HepG2 (cell line): ENCODE measurements around the gene LIM2. TPM values are rescaled to one million over a fixed set of nuclear protein-coding genes. Genes with fewer than 3 reads are reported as not detected.
A peak's percentile ranks its signal among the peaks of the same experiment; 100 is the strongest.

Source experiments
- ELF1 ChIP-seq: sonication (generic); formaldehyde crosslinking; IDR thresholded peaks from 2 replicates; pipeline ENCODE4 v1.4.0; 2020; ENCODE audit warnings: missing genetic modification reagents
- GATAD1 ChIP-seq: IDR thresholded peaks from 2 replicates; pipeline ENCODE4 v1.6.1; 2016; ENCODE audit warnings: missing genetic modification reagents, missing compliant biosample characterization
- HNF4G ChIP-seq, 2 experiments: sonication (generic) in 1 of 2; formaldehyde crosslinking in 1 of 2; IDR thresholded peaks; 2 replicates each; pipeline versions ENCODE4 v1.4.0 to v1.6.1; 2011 to 2020; ENCODE audit warnings: borderline replicate concordance in 2 of 2, low read depth in 2 of 2, mild to moderate bottlenecking in 2 of 2, low read length in 1 of 2, missing genetic modification reagents in 1 of 2, moderate library complexity in 1 of 2
- KDM3A ChIP-seq: IDR thresholded peaks from 2 replicates; pipeline ENCODE4 v1.6.1; 2018; ENCODE audit warnings: low read depth, missing compliant biosample characterization
- MXD4 ChIP-seq: IDR thresholded peaks from 2 replicates; pipeline ENCODE4 v1.6.1; 2016; ENCODE audit warnings: mild to moderate bottlenecking, missing biosample characterization, missing genetic modification reagents
- SAP130 ChIP-seq: IDR thresholded peaks from 2 replicates; pipeline ENCODE4 v1.6.1; 2016; ENCODE audit warnings: low read depth
- ZBTB38 ChIP-seq: sonication (generic); formaldehyde crosslinking; IDR thresholded peaks from 2 replicates; pipeline ENCODE4 v1.5.1; 2020; ENCODE audit warnings: mild to moderate bottlenecking, missing genetic modification reagents
- ZC3H4 ChIP-seq: sonication (generic); formaldehyde crosslinking; IDR thresholded peaks from 2 replicates; pipeline ENCODE4 v1.4.0; 2020; ENCODE audit warnings: missing genetic modification reagents, borderline replicate concordance
- ZNF335 ChIP-seq: sonication (generic); formaldehyde crosslinking; IDR thresholded peaks from 2 replicates; pipeline ENCODE4 v1.4.0; 2020; ENCODE audit warnings: missing genetic modification reagents
- ZNF670 ChIP-seq: sonication (generic); formaldehyde crosslinking; IDR thresholded peaks from 2 replicates; pipeline ENCODE4 v1.8.0; 2022; ENCODE audit warnings: mild to moderate bottlenecking, missing genetic modification reagents, borderline replicate concordance
- ZNF776 ChIP-seq: sonication (generic); formaldehyde crosslinking; IDR thresholded peaks from 2 replicates; pipeline ENCODE4 v1.4.0; 2020; ENCODE audit warnings: mild to moderate bottlenecking, missing genetic modification reagents
- ZNF879 ChIP-seq: sonication (generic); formaldehyde crosslinking; IDR thresholded peaks from 2 replicates; pipeline ENCODE4 v1.8.1; 2023; ENCODE audit warnings: missing genetic modification reagents
- polyA plus RNA-seq, 8 experiments: library from polyadenylated mRNA; depleted of rRNA in 3 of 8; stranded (reverse) in 7 of 8; unstranded in 1 of 8; fragments of >200 nt; fragmentation: Illumina TruSeq in 4 of 8; extraction: Trizol in 4 of 8; gene quantifications; 2 replicates each; pipeline versions ENCODE4 v1.2.1 to v1.2.3, GENCODE V29; 2011 to 2016; ENCODE audit warnings: low read depth in 4 of 8, missing spikeins in 1 of 8, mixed read lengths in 1 of 8; ENCODE audit not compliant: insufficient read depth in 1 of 8
- total RNA-seq, 5 experiments: library from RNA; depleted of rRNA; stranded (reverse); fragments of >200 nt; fragmentation: Illumina TruSeq; extraction: Trizol; gene quantifications; 2 replicates each; pipeline ENCODE4 v1.2.3, GENCODE V29; 2016; ENCODE audit warnings: low read depth in 1 of 5
- TF ChIP-seq, protein P1 (sequence below): sonication (generic); formaldehyde crosslinking; IDR thresholded peaks from 2 replicates; pipeline ENCODE4 v1.5.1; 2020; ENCODE audit warnings: mild to moderate bottlenecking, moderate library complexity, missing genetic modification reagents
- TF ChIP-seq, protein P2 (sequence below): sonication (generic); formaldehyde crosslinking; IDR thresholded peaks from 2 replicates; pipeline ENCODE4 v1.5.0; 2020; ENCODE audit warnings: mild to moderate bottlenecking, missing genetic modification reagents
- TF ChIP-seq, protein P3 (sequence below): sonication (generic); formaldehyde crosslinking; IDR thresholded peaks from 2 replicates; pipeline ENCODE4 v1.4.0; 2020; ENCODE audit warnings: missing genetic modification reagents, borderline replicate concordance
- TF ChIP-seq, protein P4 (sequence below): sonication (generic); formaldehyde crosslinking; IDR thresholded peaks from 2 replicates; pipeline ENCODE4 v1.4.0; 2020; ENCODE audit warnings: missing genetic modification reagents, borderline replicate concordance
- TF ChIP-seq, protein P5 (sequence below): sonication (generic); formaldehyde crosslinking; IDR thresholded peaks from 2 replicates; pipeline ENCODE4 v1.8.1; 2023; ENCODE audit warnings: missing genetic modification reagents, mild to moderate bottlenecking, borderline replicate concordance
- TF ChIP-seq, protein P6 (sequence below): sonication (generic); formaldehyde crosslinking; IDR thresholded peaks from 2 replicates; pipeline ENCODE4 v1.4.0; 2020; ENCODE audit warnings: missing genetic modification reagents, low read depth, mild to moderate bottlenecking, borderline replicate concordance

LIM2 gene
- total and polyA plus RNA-seq, 2 of the 13 experiments (the other 11 are each of a cell fraction or from before 2014, with no cell fraction given), result 1.3 TPM; not detected in 1

DNA sequence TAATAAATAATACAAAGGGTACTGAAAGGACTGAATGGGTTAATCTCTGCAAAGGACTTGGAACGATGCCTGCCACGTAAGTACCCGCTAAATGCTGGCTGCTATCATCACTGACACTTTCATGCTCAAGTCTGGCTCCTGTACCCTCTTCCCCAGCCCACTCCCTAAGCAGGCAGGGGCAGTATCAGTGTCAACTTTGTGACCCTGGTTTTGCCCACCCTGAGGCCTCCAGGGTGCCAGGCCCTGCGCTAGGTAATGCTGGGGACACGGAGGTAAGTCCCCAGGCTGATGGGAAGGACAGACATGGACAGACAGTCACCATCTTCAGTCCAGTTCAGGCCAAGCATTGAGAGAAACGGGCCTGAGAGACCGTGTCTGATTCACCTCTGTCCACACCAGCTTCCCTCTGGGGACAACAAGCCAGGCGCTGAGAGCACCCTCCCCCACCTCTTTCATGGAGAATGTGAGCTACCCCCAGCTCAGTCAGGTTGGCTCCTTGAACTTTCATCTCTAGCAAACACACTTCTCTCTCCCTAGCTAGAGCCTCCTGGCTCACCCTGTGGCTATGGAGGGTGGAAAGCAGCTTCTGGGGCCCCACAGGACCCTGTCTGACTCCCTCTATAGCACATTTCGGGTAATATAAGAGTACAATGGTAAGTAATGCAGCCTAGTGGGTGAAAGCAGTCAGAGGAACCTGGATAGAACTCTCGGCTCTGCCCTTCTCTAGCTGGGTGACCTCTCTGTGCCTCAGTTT, 22.4 kb downstream of the LIM2 start (continued):
- TF ChIP-seq MXD4, result peak; percentile 33
- 0 out of 2 replicates have a peak, but pooled peaks have one; percentile 19 for TF ChIP-seq KDM3A (CRISPR knock-in tag)
- TF ChIP-seq ZNF776 (CRISPR knock-in tag), result 0 out of 2 replicates have a peak, but pooled peaks have one; percentile 64
- TF ChIP-seq GATAD1 (CRISPR knock-in tag), result peak; percentile 66
- TF ChIP-seq, protein P1, sequence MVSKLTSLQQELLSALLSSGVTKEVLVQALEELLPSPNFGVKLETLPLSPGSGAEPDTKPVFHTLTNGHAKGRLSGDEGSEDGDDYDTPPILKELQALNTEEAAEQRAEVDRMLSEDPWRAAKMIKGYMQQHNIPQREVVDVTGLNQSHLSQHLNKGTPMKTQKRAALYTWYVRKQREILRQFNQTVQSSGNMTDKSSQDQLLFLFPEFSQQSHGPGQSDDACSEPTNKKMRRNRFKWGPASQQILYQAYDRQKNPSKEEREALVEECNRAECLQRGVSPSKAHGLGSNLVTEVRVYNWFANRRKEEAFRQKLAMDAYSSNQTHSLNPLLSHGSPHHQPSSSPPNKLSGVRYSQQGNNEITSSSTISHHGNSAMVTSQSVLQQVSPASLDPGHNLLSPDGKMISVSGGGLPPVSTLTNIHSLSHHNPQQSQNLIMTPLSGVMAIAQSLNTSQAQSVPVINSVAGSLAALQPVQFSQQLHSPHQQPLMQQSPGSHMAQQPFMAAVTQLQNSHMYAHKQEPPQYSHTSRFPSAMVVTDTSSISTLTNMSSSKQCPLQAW (CRISPR knock-in tag), result peak; percentile 56; the same call in 1 of the 2 replicates
- TF ChIP-seq, protein P2, sequence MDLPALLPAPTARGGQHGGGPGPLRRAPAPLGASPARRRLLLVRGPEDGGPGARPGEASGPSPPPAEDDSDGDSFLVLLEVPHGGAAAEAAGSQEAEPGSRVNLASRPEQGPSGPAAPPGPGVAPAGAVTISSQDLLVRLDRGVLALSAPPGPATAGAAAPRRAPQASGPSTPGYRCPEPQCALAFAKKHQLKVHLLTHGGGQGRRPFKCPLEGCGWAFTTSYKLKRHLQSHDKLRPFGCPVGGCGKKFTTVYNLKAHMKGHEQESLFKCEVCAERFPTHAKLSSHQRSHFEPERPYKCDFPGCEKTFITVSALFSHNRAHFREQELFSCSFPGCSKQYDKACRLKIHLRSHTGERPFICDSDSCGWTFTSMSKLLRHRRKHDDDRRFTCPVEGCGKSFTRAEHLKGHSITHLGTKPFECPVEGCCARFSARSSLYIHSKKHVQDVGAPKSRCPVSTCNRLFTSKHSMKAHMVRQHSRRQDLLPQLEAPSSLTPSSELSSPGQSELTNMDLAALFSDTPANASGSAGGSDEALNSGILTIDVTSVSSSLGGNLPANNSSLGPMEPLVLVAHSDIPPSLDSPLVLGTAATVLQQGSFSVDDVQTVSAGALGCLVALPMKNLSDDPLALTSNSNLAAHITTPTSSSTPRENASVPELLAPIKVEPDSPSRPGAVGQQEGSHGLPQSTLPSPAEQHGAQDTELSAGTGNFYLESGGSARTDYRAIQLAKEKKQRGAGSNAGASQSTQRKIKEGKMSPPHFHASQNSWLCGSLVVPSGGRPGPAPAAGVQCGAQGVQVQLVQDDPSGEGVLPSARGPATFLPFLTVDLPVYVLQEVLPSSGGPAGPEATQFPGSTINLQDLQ, result peak; percentile 42; the same call in 1 of the 2 replicates
- TF ChIP-seq, protein P3, sequence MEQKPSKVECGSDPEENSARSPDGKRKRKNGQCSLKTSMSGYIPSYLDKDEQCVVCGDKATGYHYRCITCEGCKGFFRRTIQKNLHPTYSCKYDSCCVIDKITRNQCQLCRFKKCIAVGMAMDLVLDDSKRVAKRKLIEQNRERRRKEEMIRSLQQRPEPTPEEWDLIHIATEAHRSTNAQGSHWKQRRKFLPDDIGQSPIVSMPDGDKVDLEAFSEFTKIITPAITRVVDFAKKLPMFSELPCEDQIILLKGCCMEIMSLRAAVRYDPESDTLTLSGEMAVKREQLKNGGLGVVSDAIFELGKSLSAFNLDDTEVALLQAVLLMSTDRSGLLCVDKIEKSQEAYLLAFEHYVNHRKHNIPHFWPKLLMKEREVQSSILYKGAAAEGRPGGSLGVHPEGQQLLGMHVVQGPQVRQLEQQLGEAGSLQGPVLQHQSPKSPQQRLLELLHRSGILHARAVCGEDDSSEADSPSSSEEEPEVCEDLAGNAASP (CRISPR knock-in tag), result no peak; the same call in 1 of the 2 replicates
- peak; percentile 72 for TF ChIP-seq SAP130 (CRISPR knock-in tag)
- TF ChIP-seq ZC3H4, result peak; percentile 98
- TF ChIP-seq ELF1, result peak; percentile 45; the same call in 1 of the 2 replicates
- no peak; the same call in none of the 2 replicates for TF ChIP-seq ZNF670 (CRISPR knock-in tag)
- peak; percentile 28; the same call in 1 of the 2 replicates for TF ChIP-seq ZNF335 (CRISPR knock-in tag)
- TF ChIP-seq HNF4G (IDR thresholded peaks at IDR 0.05; ENCODE audit: borderline replicate concordance, low read depth, low read length), result peak; percentile 88
- peak; percentile 51; the same call in 1 of the 2 replicates for TF ChIP-seq HNF4G (CRISPR knock-in tag; IDR thresholded peaks at IDR 0.05; ENCODE audit: borderline replicate concordance, low read depth)
- no peak; the same call in 1 of the 2 replicates for TF ChIP-seq ZNF879 (CRISPR knock-in tag)
- TF ChIP-seq, protein P4, sequence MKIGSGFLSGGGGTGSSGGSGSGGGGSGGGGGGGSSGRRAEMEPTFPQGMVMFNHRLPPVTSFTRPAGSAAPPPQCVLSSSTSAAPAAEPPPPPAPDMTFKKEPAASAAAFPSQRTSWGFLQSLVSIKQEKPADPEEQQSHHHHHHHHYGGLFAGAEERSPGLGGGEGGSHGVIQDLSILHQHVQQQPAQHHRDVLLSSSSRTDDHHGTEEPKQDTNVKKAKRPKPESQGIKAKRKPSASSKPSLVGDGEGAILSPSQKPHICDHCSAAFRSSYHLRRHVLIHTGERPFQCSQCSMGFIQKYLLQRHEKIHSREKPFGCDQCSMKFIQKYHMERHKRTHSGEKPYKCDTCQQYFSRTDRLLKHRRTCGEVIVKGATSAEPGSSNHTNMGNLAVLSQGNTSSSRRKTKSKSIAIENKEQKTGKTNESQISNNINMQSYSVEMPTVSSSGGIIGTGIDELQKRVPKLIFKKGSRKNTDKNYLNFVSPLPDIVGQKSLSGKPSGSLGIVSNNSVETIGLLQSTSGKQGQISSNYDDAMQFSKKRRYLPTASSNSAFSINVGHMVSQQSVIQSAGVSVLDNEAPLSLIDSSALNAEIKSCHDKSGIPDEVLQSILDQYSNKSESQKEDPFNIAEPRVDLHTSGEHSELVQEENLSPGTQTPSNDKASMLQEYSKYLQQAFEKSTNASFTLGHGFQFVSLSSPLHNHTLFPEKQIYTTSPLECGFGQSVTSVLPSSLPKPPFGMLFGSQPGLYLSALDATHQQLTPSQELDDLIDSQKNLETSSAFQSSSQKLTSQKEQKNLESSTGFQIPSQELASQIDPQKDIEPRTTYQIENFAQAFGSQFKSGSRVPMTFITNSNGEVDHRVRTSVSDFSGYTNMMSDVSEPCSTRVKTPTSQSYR, result peak; percentile 98
- TF ChIP-seq, protein P5, sequence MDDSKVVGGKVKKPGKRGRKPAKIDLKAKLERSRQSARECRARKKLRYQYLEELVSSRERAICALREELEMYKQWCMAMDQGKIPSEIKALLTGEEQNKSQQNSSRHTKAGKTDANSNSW, result 0 out of 2 replicates have a peak, but pooled peaks have one; percentile 37
- TF ChIP-seq, protein P6, sequence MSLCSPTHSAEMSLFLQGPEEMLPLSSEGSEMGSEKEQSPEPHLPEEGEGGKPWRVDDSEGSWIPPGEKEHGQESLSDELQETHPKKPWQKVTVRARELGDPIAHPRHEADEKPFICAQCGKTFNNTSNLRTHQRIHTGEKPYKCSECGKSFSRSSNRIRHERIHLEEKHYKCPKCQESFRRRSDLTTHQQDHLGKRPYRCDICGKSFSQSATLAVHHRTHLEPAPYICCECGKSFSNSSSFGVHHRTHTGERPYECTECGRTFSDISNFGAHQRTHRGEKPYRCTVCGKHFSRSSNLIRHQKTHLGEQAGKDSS (CRISPR knock-in tag), result peak; percentile 81; the same call in 1 of the 2 replicates
- peak; percentile 28 for TF ChIP-seq ZBTB38 (CRISPR knock-in tag)
